ENCODE data around the gene RPS6KA5. TPM values are rescaled to one million over a fixed set of nuclear protein-coding genes. Genes with fewer than 3 reads are reported as not detected.
"Not testable (repeated sequence)": the region's sequence is repeated elsewhere in the genome, so short reads cannot be mapped to it uniquely, and the experiment has no call there.

RPS6KA5 gene
- total RNA-seq, 8 experiments from 2014 or later = 2.5 to 25.2 (median 5.8) TPM

DNA sequence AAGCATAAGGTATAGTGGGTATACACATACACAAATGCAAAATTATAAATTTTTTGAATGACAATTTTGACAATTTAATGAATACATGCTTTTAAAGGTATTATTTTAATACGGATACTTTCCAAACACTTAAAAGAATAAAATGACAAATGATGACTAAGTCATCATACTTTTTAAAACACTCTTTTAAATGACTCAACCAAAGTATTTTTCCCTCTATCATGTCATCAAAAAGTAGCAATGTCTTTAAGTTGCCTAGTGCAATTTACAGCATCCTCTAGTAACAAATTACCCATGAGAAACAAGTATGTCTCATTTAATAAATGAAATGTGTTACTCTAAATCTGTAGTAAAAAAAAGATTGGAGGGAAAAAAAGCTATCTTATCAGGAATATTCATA lies 73.3 kb downstream of the RPS6KA5 start:
- 50 to 100% (median 75%) methylated on average over 1 of the region's 1 CpG; no CpG with 5 or more reads in 1 of the 10 experiments for WGBS, 10 experiments
- H3K4me1 ChIP-seq (replicated peaks in 1 of 2) = no peaks in the 10 kb centered on the region
- ATAC-seq (replicated peaks in 6 of 8) = no peak
- in situ Hi-C loops (cut with MboI; ENCODE audit: low pct_unique_long_range_greater_than_20kb in 2 of 9, low sequenced_read_pairs in 9 of 9, unreplicated experiment in 9 of 9) = no loop called here
- no peak overlapping the region for H3K27ac ChIP-seq
- no peak overlapping the region for H3K4me3 ChIP-seq

DNA sequence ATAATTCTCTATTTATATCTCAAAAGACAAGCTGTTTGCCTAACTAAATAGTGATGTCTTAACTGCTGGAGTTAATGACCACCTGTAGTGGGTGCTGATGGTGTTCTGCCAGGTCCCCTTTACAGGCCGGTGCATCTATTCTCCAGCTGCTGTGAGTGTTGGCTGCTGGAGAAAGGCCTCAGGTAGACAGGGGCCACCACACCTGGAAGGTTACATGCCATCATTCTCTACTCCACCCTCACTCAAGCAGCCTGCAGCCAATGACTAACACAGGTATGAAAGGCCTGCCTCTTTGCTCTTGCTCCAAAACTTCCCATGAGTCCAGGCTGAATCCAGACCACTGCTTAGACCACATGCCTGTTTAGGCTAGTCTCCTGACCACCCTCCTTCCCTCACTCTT lies 73.9 kb downstream of the RPS6KA5 start:
- no peak overlapping the region for H3K27ac ChIP-seq
- ATAC-seq (replicated peaks in 6 of 8) = no peak
- no peak overlapping the region for H3K4me3 ChIP-seq
- H3K4me1 ChIP-seq (replicated peaks in 1 of 2) = no peaks in the 10 kb centered on the region
- in situ Hi-C loops (cut with MboI; ENCODE audit: low pct_unique_long_range_greater_than_20kb in 2 of 9, low sequenced_read_pairs in 9 of 9, unreplicated experiment in 9 of 9) = no loop called here
- WGBS, 10 experiments = 40 to 100% (median 83%) methylated on average over 1 of the region's 1 CpG; no CpG with 5 or more reads in 4 of the 10 experiments

DNA sequence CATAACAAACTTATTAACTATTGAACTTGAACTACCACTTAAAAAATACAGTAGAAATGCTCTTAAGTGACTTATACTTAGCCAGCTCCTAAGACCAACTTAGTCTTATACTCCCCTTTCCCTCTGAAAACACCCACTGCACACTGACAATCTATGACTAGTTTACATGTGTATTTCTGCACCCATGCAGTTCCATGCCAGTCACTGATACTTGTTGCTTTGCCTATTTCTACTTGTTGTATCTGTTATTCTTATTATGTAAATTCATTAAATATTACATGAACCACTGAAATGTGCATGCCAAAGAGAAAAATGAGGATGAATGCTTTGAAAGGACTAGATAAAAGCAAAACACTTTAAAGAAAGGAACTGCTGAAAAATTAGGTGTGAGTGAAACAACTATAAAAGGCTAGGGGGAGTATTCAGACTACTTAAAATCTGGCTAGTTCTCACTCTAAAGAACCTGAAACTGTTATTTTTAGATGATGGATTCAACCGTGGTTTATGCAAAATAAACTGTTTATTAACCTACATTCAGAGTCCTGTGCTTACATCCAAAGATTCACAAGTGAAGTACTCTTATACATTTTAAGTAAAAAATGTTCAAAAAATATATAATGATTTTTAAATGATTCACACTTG lies 74.7 kb downstream of the RPS6KA5 start:
- in situ Hi-C loops (cut with MboI; ENCODE audit: low pct_unique_long_range_greater_than_20kb in 2 of 9, low sequenced_read_pairs in 9 of 9, unreplicated experiment in 9 of 9) = no loop called here
- ATAC-seq (replicated peaks in 6 of 8) = no peak
- no peak overlapping the region for H3K27ac ChIP-seq
- no peaks in the 10 kb centered on the region for H3K4me1 ChIP-seq (replicated peaks in 1 of 2)
- 0 to 50% (median 24%) methylated on average over 1 of the region's 1 CpG; no CpG with 5 or more reads in 2 of the 10 experiments for WGBS, 10 experiments
- H3K4me3 ChIP-seq = no peak overlapping the region

DNA sequence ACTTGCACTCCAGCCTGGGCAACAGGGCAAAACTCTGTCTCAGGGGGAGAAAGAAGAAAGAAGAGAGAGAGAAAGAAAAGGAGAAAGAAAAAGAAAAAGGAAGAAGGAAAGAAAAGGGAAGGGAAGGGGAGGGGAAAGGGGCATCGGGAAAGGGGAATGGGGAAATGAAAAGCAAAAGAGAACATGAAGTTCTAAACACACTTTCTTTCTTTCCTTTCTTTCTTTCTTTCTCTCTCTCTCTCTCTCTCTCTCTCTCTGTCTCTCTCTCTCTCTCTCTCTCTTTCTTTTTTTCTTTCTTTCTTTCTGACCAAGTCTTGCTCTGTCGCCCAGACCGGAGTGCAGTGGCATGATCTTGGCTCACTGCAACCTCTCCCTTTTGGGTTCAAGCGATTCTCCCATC lies 76.9 kb downstream of the RPS6KA5 start:
- WGBS, 10 experiments = 87 to 100% (median 100%) methylated on average over 1 to 4 of the region's 4 CpGs; no CpG with 5 or more reads in 7 of the 10 experiments
- Histone ChIP-seq H3K27ac (no peak overlapping the region), H3K4me3 (no peak overlapping the region), H3K4me1 (replicated peaks in 1 of 2) (no peaks in the 10 kb centered on the region)
- in situ Hi-C loops (cut with MboI; ENCODE audit: low pct_unique_long_range_greater_than_20kb in 2 of 9, low sequenced_read_pairs in 9 of 9, unreplicated experiment in 9 of 9) = no loop called here
- ATAC-seq (replicated peaks in 6 of 8) = no peak

DNA sequence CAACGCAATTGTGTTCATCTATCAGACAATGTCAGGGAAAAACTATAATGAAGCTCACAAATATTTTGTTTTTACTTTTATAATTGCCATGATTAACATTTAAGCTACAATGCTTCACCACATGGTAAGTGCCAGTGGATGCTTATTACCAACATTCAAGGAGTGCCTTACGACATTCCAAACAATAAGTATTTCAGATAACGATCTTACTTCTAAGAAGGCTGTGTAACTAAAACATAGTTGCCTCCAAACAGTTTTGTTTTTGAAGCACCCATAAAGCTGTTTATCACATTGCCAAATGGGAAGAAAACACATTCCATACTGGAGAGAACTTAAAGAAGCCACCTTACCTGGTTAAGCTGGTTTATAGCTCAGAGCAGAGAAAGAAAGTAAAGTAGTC lies 78.8 kb downstream of the RPS6KA5 start:
- Histone ChIP-seq H3K27ac (no peak overlapping the region), H3K4me3 (no peak overlapping the region), H3K4me1 (replicated peaks in 1 of 2) (no peaks in the 10 kb centered on the region)
- ATAC-seq (replicated peaks in 6 of 8) = no peak
- 60 to 100% (median 95%) methylated on average over 1 to 3 of the region's 3 CpGs for WGBS, 10 experiments
- in situ Hi-C loops (cut with MboI; ENCODE audit: low pct_unique_long_range_greater_than_20kb in 2 of 9, low sequenced_read_pairs in 9 of 9, unreplicated experiment in 9 of 9) = no loop called here

DNA sequence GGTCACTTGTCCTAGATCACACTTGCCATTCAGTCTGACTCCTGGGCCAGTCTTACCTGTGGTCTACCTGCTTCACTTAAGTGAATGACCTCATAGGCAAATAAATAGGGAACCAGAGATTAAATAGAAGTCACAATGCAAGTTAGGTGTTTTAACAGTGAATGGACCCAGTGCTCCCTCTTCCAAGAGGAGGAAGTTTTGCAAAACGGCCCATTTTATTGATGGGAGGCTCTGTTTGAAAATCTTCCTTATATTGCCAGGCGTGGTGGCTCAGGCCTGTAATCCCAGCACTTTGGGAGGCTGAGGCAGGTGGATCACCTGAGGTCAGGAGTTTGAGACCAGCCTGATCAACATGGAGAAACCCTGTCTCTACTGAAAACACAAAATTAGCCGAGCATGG lies 79.8 kb downstream of the RPS6KA5 start:
- in situ Hi-C loops (cut with MboI; ENCODE audit: low pct_unique_long_range_greater_than_20kb in 2 of 9, low sequenced_read_pairs in 9 of 9, unreplicated experiment in 9 of 9); ATAC-seq (replicated peaks in 6 of 8): not testable (repeated sequence)
- WGBS, 10 experiments = 71 to 100% (median 96%) methylated on average over 1 to 2 of the region's 3 CpGs; no CpG with 5 or more reads in 4 of the 10 experiments

DNA sequence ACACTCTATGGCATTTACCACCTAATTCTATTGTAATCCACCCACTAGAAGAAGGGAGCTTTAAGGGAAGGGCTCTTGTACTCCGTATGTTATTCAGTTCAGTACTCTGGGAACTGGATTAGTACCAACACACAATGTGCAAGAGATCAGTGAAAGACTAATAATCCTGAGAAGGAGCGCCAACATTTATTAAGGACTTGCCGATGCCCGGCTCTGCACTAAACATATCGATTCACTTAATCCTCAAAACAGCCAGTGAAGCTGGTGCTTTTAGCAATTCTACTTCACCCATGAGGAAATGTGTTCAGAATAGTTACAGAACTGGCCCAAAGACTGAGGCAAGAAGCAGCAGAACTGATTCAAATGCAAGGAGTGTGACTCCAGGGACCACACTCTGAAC lies 80.9 kb downstream of the RPS6KA5 start:
- in situ Hi-C loops (cut with MboI; ENCODE audit: low pct_unique_long_range_greater_than_20kb in 2 of 9, low sequenced_read_pairs in 9 of 9, unreplicated experiment in 9 of 9) = no loop called here
- H3K4me1 ChIP-seq (replicated peaks in 1 of 2) = no peaks in the 10 kb centered on the region
- ATAC-seq (replicated peaks in 6 of 8) = peak in 1 of 8 experiments; percentile 14
- no peak overlapping the region for H3K27ac ChIP-seq
- 18 to 100% (median 92%) methylated on average over 1 to 5 of the region's 5 CpGs; no CpG with 5 or more reads in 1 of the 10 experiments for WGBS, 10 experiments
- H3K4me3 ChIP-seq = no peak overlapping the region

More for the DNA sequence above, 79.8 kb downstream of the RPS6KA5 start:
- H3K4me1 ChIP-seq (replicated peaks in 1 of 2); H3K4me3 ChIP-seq; H3K27ac ChIP-seq: not testable (repeated sequence)

DNA sequence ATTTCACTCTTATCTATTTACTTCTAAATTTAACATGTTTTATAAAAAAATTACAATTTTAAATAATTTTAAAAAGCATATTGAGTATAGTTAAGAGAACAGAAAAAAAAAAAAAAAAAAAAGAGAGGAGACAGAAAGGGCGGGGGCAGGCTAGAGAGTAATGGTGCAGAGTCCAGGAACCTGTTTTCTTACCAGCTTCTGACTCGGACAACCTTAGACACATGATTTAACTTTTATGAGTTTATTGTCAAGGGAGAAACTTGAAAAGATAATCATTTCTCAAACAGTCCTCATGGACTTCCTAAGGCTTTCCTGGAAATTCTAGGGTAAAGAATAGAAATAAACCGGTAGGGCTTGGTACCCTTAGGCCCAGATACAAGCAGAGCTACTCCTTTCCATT lies 84.3 kb downstream of the RPS6KA5 start:
- H3K4me3 ChIP-seq = no peak overlapping the region
- no peak for ATAC-seq (replicated peaks in 6 of 8)
- H3K27ac ChIP-seq = no peak overlapping the region
- H3K4me1 ChIP-seq (replicated peaks in 1 of 2) = no peaks in the 10 kb centered on the region
- WGBS, 10 experiments = 73 to 100% (median 92%) methylated on average over 2 to 3 of the region's 3 CpGs
- in situ Hi-C loops (cut with MboI; ENCODE audit: low pct_unique_long_range_greater_than_20kb in 2 of 9, low sequenced_read_pairs in 9 of 9, unreplicated experiment in 9 of 9) = no loop called here

DNA sequence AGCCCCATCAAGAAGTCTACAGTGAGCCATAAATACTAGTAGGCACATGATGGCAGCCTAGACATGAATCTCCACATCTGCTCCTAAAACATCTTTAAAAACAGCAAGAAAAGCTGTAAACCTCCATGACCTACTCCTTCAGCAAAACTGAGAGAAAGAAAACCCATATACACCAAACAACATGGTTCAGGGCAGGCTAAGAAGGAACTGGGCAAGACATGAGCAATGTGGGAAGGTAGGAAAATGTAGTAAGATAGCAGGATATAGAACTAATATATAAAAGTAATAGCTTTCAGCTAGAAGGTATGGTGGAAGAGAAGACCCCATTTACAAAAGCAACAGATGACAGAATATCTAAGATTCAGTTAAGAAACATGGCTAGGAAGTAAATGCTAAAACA lies 88.8 kb downstream of the RPS6KA5 start:
- no peak for ATAC-seq (replicated peaks in 6 of 8)
- Histone ChIP-seq H3K4me3 (no peak overlapping the region), H3K27ac (no peak overlapping the region), H3K4me1 (replicated peaks in 1 of 2) (no peaks in the 10 kb centered on the region)
- in situ Hi-C loops (cut with MboI; ENCODE audit: low pct_unique_long_range_greater_than_20kb in 2 of 9, low sequenced_read_pairs in 9 of 9, unreplicated experiment in 9 of 9) = no loop called here

DNA sequence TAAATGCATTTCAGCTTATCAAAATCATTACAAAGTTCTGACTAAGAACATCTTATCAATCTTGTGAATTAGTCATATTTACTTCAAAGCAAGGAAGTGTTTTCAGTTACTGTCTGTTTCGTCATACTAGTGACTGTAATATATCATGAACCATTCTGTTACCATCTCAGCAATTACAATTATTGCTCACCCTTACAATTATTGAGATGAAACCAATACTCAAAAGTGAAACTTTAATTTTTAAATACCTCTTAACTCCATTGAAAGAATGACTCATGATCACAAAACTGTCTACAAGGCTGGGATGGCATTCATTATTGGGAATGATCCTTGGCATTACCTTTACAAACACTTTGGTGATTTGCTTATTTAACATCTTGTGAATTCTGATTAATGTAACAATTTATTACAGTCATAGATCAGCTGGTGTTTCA lies 90.3 kb downstream of the RPS6KA5 start:
- peak in 4 of 8 experiments; percentile 73 to 91 (median 86) for ATAC-seq (replicated peaks in 6 of 8)
- no peaks in the 10 kb centered on the region for H3K4me1 ChIP-seq (replicated peaks in 1 of 2)
- no peak overlapping the region for H3K4me3 ChIP-seq
- 40 to 100% (median 86%) methylated on average over 1 of the region's 1 CpG; no CpG with 5 or more reads in 1 of the 10 experiments for WGBS, 10 experiments
- H3K27ac ChIP-seq = no peak overlapping the region
- in situ Hi-C loops (cut with MboI; ENCODE audit: low pct_unique_long_range_greater_than_20kb in 2 of 9, low sequenced_read_pairs in 9 of 9, unreplicated experiment in 9 of 9) = no loop called here

DNA sequence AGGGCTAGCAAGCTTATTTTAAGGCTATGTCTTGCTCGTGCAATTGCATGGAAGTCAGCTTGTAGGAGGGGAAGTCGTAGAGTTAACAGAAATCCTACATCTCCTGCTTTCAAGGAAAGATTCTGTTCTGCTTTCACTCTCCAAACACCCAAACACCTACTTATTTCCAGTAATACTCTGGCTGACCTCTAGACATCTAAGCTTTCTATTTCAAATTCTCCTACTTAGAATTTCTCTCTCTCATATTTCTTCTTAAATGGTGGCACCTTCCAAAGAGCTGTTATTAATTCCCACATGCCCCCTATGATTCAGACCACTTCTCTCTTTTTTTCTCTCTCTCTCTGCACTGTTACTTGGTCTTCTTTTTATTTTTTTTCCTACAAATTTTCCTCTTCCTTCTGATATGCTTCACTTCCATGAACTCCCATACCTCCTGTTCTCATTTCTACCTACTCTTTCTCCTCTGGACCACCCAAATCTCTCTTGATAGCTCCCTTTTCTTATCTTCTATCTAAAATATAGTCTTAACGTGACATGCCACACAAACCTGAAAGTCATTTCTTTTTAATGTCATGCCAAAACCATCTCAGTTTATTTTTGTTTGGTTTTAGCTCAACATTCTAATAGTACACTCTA lies 90.8 kb downstream of the RPS6KA5 start:
- Histone ChIP-seq H3K27ac (no peak overlapping the region), H3K4me1 (replicated peaks in 1 of 2) (no peaks in the 10 kb centered on the region), H3K4me3 (no peak overlapping the region)
- ATAC-seq (replicated peaks in 6 of 8) = peak in 6 of 8 experiments; percentile 26 to 59 (median 50)
- in situ Hi-C loops (cut with MboI; ENCODE audit: low pct_unique_long_range_greater_than_20kb in 2 of 9, low sequenced_read_pairs in 9 of 9, unreplicated experiment in 9 of 9) = no loop called here
- 20 to 100% (median 77%) methylated on average over 1 to 3 of the region's 3 CpGs for WGBS, 10 experiments

DNA sequence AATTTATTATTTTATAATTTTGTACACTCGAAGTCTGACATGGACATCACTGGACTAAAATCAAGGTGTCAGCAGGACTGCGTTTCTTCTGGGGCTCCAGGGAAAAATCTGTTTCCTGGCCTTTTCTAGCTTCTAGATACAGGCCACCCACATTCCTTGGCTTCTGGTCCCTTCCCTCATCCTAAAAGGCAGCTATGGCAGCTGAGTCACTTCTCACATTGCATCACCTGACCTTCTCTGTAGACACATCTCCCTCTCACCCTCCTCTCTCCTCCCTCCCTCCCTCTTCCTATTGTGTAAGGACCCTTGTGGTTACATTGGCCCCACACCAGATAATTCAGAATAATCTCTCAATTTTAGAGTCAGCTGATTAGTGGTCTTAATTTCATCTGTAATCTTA lies 92.4 kb downstream of the RPS6KA5 start:
- 60 to 100% (median 100%) methylated on average over 1 to 2 of the region's 2 CpGs; no CpG with 5 or more reads in 3 of the 10 experiments for WGBS, 10 experiments
- no peaks in the 10 kb centered on the region for H3K4me1 ChIP-seq (replicated peaks in 1 of 2)
- in situ Hi-C loops (cut with MboI; ENCODE audit: low pct_unique_long_range_greater_than_20kb in 2 of 9, low sequenced_read_pairs in 9 of 9, unreplicated experiment in 9 of 9) = no loop called here
- no peak for ATAC-seq (replicated peaks in 6 of 8)
- H3K27ac ChIP-seq = no peak overlapping the region
- no peak overlapping the region for H3K4me3 ChIP-seq

DNA sequence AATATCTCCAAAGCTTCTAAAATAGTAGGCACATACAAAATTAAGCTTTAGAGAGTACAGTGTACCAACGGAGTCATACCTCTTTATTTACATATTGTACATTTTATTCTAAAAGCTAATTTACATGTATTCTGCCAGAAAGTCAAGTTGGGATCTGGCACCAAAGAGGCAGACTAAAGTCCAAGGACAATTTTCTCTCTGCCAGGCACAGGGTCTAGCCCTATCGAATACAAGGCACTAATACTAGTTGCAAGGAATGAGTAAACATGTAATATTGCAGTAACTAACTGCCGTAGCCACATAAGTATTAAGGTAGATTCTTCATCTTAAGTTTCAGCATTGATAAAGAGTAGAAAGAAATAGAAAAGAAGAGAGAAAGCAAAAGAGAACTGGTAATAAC lies 93.9 kb downstream of the RPS6KA5 start:
- no peak overlapping the region for H3K27ac ChIP-seq
- no peaks in the 10 kb centered on the region for H3K4me1 ChIP-seq (replicated peaks in 1 of 2)
- peak in 2 of 8 experiments; percentile 15 to 26 for ATAC-seq (replicated peaks in 6 of 8)
- in situ Hi-C loops (cut with MboI; ENCODE audit: low pct_unique_long_range_greater_than_20kb in 2 of 9, low sequenced_read_pairs in 9 of 9, unreplicated experiment in 9 of 9) = no loop called here
- WGBS, 10 experiments = 0 to 100% (median 90%) methylated on average over 1 to 3 of the region's 3 CpGs; no CpG with 5 or more reads in 1 of the 10 experiments
- H3K4me3 ChIP-seq = no peak overlapping the region

DNA sequence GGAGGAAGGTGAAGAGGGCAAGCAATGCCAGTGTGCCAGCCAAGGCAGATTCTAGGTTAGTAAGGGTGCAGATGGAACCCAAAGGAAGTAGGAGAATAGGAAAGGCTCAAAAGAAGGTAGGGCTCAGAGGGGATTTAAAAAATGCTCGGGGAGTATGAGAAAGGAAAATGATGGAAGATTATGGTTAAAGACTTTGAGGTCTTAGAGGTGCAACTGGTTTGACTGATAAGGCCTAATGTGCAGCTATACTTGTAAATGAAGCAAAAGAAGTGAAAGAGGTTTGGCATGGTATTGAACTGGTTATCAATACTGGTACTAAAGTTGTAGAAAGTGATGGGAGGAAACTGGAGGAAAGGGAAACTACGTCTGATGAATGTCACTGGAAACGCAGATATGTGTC lies 94.7 kb downstream of the RPS6KA5 start:
- 60 to 100% (median 87%) methylated on average over 1 to 3 of the region's 3 CpGs for WGBS, 10 experiments
- no peak for ATAC-seq (replicated peaks in 6 of 8)
- H3K27ac ChIP-seq = no peak overlapping the region

More for the DNA sequence above, 94.7 kb downstream of the RPS6KA5 start:
- H3K4me3 ChIP-seq = no peak overlapping the region
- in situ Hi-C loops (cut with MboI; ENCODE audit: low pct_unique_long_range_greater_than_20kb in 2 of 9, low sequenced_read_pairs in 9 of 9, unreplicated experiment in 9 of 9) = no loop called here
- H3K4me1 ChIP-seq (replicated peaks in 1 of 2) = no peaks in the 10 kb centered on the region
